Right lung (tissue), 5 donors: ENCODE results near the gene GJD4. TPM values are rescaled to one million over a fixed set of nuclear protein-coding genes. Genes with fewer than 3 reads are reported as not detected.

ENCODE experiments used
- DNase-seq, 2 donors: peaks; one replicate each; pipeline ENCODE4 v3.0.0-alpha.2; 2013
- polyA plus RNA-seq, 5 donors: library from polyadenylated mRNA; unstranded; fragments of 120-200 nt; gene quantifications; one replicate each; pipeline versions ENCODE4 v1.2.1 to v1.2.3, GENCODE V29; 2013; ENCODE audit warnings: inconsistent platforms in 1 of 5, low replicate concordance in 1 of 5; ENCODE audit not compliant: insufficient read length in 5 of 5, insufficient read depth in 1 of 5

The GJD4 gene
- polyA plus RNA-seq, 5 donors: 0.16 to 0.40 TPM; not detected in 3

GRCh38 chr10:35614312-35614711 is 9.2 kb downstream of the GJD4 start:
- DNase-seq: no peak

DNA sequence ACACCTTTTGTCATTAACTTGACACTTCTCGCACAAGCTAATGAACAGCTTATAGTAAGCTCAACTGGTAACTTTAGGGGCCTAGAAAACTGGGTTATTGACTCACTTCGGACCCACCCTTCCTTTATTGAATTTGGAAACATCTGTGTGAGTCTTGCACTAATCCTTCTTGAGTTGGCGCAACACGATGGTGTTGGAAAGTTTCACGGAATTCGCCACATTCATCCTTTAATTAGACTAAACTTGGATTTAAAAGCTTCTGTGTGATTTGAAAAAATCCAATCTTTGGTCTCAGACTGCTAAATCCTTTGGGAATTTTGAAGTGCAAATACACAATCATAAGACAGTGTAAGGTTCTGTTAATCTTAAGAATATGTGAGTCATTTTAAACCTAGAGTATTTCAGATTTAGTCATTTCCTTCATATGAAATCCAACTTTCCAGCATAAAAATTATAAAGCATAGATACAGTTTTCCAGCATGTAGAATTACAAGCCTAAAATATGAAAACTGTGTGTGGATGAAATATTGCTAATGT is 21.9 kb downstream of the GJD4 start:
- no peak for DNase-seq

DNA sequence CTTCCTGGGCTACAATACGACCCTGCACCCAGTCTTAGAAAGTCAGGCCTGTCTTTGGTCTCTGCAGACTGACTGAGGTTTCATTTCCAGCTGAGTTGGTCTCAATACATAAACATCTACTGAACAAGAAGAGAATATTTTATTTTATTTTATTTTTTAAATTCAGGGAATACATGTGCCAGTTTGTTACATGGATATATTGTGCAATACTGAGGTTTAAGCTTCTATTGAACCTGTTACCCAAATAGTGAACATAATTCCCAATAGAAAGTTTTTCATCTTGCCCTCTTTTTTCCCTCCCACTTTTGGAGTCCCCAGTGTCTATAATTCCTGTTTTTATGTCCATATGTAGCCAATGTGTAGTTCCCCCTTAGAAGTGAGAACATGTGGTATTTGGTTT is 26.3 kb downstream of the GJD4 start:
- no peak for DNase-seq

DNA sequence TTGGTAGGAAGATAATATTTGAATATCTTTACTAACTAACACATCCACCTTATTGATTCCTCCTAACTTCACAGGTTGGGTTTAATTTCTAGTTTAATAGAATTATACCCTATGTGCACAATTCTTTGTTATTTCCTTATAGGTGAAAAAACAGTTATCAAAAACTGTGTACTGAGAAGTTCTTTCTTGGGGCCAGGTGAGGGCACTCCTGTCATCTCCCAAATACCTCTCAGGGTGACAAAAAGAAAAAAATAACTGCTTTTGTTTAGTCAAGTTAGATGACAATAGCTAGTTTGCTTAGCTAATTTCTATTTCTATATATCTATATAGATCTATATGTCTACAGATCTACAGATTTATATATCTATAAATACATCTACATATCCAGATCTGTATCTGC is 26.9 kb downstream of the GJD4 start:
- no peak for DNase-seq

DNA sequence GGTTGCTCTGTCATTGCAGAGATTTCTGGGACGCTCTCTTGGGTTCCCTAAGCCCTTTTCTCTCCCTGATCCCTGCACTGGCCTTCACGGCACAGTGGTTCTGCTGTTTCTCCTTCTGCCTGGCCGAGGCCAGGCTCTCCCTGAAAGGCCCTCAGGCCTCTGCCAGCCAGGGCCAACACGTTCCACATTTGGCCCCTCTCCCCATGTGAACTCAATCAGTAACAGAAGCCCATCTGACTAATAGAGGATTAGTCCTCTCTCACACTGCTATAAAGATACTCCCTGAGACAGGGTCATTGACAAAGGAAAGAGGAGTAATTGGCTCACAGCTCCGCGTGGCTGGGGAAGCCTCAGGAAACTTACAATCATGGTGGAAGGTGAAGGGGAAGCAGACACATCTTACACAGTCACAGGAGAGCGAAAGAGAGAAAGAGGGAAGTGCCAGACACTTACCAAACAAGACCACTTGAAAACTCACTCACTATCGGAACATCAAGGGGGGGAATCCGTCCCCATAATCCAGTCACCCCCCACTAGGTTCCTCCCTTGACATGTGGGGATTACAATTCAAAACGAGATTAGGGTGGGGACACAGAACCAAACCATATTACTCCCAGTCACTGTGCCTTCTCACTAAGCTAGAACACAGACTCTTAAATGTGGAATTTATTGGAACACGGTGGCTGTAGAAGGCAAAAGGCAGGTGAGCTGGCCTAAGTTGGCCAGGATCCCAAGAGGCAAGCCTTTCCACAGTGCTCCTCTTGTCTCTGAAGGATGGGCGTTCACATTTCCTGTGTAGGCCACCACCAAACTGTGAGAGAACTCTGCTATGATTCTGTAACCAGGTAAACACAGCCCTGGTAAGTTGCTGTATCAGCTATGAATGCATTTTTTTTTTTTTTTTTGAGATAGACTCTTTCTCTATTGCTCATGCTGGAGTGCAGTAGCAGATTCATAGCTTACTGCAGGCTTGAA is 28.2 kb downstream of the GJD4 start:
- DNase-seq: no peak

DNA sequence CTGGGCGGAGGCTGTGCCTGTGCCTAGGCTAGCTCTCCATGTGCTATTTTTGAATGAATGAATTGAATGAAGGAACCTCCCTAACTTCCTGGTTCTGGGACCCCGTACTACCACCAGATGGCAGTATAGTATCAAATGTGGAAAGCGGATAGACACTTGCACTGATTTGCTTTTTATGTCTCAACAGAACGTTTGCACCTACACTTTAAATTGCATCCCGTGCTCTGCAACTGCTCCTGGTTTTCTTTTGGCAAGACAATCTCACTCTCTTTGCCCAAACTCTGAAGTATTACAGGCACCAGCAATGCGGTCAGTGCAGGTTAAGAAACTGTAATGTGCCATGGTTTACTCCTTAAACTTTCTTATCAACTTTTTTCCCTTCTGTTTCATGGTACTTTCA is 30.4 kb downstream of the GJD4 start:
- DNase-seq: peak; percentile 40 to 60

DNA sequence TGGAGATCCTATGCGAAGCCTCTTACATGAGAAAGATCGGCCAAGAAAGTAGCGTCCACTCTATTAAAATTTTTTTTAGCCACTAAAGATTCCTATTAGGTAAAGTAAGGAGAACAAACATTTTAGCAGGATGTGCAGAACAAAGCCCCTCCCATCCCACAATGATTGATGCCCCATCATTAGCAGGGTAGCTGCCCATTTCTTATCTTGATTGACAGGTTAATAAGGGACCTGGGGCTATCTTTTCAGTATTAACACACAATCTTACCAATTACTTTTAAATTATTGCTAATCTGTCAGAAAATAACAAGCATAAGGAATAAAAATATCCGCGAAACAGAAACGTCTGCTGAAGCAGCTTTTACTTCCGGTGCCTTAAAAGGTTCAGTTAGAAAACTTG is 31.8 kb downstream of the GJD4 start:
- DNase-seq: no peak

GRCh38 chr10:35637462-35637861 is 32.3 kb downstream of the GJD4 start:
- no peak for DNase-seq

DNA sequence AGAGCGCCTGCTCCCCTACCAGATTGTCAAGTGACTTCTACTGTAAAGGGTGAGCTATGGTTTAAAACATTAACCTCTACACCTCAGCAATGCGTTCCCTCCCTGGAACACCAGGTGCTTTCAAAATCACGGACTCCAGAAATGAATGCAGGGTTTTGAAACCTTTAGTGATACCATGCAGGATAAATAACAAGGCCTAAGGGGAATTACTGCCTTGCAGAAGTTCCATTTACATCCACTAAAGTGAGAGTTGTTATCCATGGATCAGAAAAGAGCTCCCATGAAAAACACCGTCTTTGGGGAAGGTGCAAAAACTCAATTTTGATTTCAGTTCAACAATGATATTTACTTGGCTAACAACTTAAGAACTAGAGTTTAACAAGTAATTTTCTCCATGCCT is 33.0 kb downstream of the GJD4 start:
- no peak for DNase-seq

DNA sequence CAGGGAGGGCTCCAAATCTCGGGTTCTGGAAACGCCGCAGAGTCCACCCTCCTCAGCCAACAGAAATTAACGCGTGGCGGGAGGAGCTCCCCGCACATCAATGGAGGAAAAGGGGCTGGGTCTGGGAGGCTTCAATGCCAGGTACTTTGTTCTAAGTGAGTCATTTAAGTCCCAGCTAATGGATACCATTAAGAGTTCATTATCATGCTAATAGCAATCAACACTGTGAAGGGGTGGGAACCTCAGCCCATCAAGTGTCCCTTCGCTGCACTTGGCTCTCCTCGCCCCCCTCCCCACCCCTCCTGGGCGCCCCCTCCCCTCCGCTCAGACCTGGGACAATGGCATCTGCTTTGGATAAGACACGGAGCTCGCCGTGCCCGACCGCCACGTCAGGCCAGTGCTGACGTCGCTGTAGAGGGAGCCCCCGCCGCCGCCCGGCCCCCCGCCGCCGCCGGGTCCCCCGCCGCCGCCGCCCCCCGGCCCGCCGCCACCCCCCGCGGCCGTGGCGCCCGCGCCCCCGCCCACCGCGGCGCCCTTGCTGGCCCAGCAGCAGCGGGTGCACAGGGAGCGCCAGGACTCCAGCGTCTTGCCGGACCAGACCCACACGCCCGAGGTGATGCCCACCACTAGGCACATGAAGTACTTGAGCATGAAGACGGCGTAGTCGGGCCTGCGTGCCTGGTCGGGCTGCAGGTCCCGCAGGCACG is 34.0 kb downstream of the GJD4 start:
- DNase-seq: no peak

DNA sequence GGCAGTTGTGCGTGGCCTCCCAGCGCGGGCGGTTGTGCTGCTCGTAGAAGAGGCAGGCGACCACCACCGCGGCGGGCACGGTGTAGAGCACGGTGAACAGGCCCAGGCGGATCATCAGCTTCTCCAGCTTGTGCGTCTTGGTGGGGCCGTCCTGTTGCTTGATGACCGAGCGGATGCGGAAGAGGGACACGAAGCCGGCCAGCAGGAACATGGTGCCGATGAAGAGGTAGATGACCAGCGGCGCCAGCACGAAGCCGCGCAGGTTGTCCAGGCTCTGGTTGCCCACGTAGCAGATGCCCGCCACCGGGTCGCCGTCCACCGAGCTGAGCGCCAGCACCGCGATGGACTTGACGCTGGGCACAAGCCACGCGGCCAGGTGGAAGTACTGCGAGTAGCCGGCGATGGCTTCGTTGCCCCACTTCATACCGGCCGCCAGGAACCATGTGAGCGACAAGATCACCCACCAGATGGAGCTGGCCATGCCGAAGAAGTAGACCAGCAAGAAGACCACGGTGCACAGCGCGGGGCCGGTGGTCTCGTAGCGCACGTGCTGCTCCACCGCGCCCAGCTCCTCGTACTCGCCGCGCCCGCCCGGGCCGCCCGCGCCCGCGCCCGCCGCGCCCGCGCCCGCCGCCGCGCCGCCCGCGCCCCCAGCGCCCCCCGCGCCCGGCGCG is 34.7 kb downstream of the GJD4 start:
- no peak for DNase-seq

GRCh38 chr10:35640474-35640873 is 35.3 kb downstream of the GJD4 start:
- DNase-seq: peak in 1 of 2 donors; percentile 55

GRCh38 chr10:35640951-35641675 is 36.0 kb downstream of the GJD4 start:
- DNase-seq: peak; percentile 57 to 60

DNA sequence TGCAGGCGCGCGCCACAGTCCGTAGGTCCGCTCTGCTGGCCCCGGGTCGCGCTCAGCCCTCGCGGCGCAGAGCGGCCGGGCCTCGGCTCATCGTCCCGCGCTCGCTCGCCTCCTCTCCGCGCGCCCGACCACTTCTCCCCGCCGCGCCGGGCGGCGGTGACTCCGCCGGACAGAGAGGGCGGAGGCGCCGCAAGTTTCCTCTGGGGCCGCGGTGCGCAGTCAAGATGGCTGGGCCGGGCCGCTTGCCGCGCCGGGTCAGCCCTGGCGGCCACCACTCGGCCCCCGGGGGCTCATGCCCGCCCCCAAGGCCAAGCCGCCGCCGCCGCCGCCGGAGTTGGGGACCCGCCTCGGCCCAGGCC is 36.5 kb downstream of the GJD4 start:
- no peak for DNase-seq

- peak; percentile 87 to 90 for DNase-seq
Measured at GRCh38 chr10:35642035-35642792, 37.1 kb downstream of the GJD4 start, which contains the start of gene FZD8. Gene FZD8, minus strand, starts transcription at chr10:35642296. Its CDS starts 867 bp downstream, at chr10:35641429.

DNA sequence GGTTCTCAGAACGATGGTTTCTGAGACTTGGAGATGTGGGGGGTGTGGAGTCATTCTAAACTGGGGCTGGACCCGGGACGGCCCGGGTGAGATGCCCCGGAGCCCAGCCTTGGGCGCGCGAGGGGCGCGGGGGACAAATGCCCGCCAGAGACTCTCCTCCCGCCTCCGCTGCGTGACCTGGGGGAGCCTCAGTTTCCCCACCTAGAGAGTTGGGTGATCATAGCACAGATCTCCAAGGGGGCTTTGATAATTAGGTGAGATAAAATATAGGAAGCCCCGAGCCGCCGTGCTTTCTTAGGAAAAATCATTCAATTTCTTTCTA is 37.6 kb downstream of the GJD4 start:
- no peak for DNase-seq

DNA sequence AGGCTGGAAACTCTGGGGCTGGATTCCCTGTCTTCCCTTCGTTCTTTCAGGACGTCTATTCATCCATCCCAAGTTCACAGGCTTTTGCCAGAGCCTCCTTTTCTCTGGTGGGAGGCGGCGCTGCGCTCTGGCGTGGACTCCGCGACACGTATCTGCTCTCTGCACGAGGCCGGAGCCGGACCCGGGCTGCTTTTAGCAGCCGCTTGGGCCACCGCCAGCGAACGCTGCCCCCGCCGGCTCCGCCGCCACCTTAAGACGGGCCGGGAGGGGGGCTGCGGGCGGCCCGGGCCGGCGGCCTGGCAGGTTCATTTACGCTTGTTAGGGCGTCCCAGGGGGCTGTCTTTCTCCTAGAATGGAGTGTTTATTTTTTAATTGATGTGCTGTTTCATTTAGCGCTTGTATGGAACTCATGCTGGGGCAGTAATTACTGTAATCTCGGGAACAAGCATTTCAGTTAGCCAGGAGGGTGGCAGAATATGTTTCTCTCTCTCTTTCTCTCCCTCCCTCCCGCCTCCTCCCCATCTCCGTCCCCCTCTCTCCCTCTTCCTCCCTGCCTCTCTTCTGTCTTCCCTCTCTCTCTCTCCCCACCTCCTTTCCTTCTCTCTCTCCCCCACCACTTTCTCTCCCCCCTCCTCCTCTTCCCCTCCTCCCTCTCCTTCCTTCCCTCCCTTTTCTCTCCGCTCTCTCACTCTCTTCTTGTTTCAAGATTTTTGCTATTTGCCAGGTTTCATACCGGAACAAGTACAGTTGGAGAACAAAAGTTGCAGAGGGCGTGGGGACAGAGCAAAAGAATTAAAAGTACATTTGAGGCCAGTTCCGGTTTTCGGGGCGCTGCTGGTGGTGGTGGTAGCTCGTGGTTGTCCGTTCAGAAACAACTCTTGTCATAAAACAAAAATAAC is 38.3 kb downstream of the GJD4 start:
- peak; percentile 53 to 59 for DNase-seq

DNA sequence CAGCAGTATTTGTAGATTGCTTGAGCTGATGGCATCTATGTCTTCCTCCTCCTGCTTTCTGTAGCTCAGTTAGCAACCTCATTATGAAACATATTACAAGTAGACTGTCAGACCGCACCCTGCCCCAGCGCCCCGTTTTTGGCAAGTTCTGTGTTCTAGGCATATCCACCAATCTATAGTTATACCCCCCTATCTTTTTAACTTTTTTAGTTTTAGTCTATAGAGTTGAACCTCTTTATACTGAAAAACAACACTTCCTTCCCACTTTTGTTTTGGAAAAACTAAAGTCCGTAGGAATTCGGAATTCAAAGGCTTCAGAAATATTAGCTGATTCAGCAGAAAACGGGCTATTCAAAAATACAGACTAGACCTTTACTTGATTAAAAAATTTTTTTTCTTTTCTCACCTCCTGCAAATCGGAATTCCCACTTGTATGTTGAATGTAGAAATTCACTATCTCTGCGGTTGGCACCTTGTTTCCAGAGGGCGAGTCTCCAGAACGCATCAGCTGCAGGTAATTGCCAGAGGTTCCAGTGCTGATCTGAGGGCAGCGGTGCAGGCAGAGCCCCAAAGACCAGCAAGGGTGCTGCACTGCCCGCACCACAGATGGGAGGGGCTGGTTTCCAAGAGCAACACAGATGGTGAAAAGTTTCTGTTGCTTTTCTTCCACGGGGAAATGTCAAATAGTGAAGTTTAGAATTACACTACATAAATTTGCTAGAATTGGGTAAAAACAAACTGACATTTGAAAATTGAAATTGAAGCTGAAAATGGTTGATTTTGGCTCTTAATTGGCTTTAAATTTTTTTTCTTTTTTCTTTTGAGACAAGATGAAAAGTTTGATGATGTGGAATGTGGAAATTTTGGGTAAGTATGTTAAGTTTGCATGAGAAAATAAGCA is 39.2 kb downstream of the GJD4 start:
- no peak for DNase-seq

GRCh38 chr10:35650894-35651293 is 45.8 kb downstream of the GJD4 start:
- no peak for DNase-seq
